Testis (tissue), 3 donors: ENCODE measurements around the gene GPR146. TPM values are rescaled to one million over a fixed set of nuclear protein-coding genes. Genes with fewer than 3 reads are reported as not detected.

Source experiments
- DNase-seq: peaks from one replicate; pipeline ENCODE4 v3.0.0-alpha.2; 2019
- H3K27ac ChIP-seq, 2 donors: fragments of 200-600 bp; sonication (generic); one replicate each; pipeline ENCODE4 v1.5.1; 2019
- H3K27me3 ChIP-seq: fragments of 200-600 bp; sonication (generic); one replicate; pipeline ENCODE4 v1.5.1; 2019
- H3K36me3 ChIP-seq: fragments of 200-600 bp; sonication (generic); one replicate; pipeline ENCODE4 v1.5.1; 2017; ENCODE audit warnings: low read depth; ENCODE audit errors: missing control alignments
- H3K4me1 ChIP-seq: fragments of 200-600 bp; sonication (generic); one replicate; pipeline ENCODE4 v1.5.1; 2019
- H3K4me3 ChIP-seq, 2 donors: fragments of 200-600 bp; sonication (generic); one replicate each; pipeline ENCODE4 v1.5.1; 2017 to 2019
- H3K9me3 ChIP-seq: fragments of 200-600 bp; sonication (generic); one replicate; pipeline ENCODE4 v1.5.1; 2017
- POLR2A ChIP-seq: fragments of 450-650 bp; IDR thresholded peaks from one replicate; pipeline ENCODE4 v1.6.1; 2017; ENCODE audit warnings: antibody characterized with exemption, mild to moderate bottlenecking, moderate library complexity
- WGBS, 2 donors: methylation state at CpG; one replicate each; pipeline ENCODE4 v1.1.5; 2018; 5-methylcytosine and 5-hydroxymethylcytosine counted together
- intact Hi-C: fragments of 100-400 bp; cut with DNase I; formaldehyde crosslinking; loops from one replicate; pipeline ENCODE4 v1.15.1; 2023; ENCODE audit warnings: low total_unique reads
- polyA plus RNA-seq: library from polyadenylated mRNA; stranded (reverse); fragments of 350-450 nt; fragmentation: Illumina TruSeq; extraction: RNeasy Lipid Tissue Mini Kit (QIAGEN cat#74804); gene quantifications from one replicate; pipeline ENCODE4 v1.2.3, GENCODE V29; 2014; ENCODE audit warnings: low read depth, low replicate concordance; ENCODE audit not compliant: insufficient read depth
- total RNA-seq, 2 donors: library from RNA; depleted of rRNA; stranded (reverse); fragments of >200 nt; gene quantifications; one replicate each; pipeline ENCODE4 v1.2.3, GENCODE V29; 2016
- TF ChIP-seq, protein P1 (sequence below), 3 experiments: fragments of 450-650 bp in 2 of 3; fragments of 200-600 bp in 1 of 3; sonication (generic) in 1 of 3; IDR thresholded peaks; one replicate each; pipeline ENCODE4 v1.5.1; 2016 to 2019; ENCODE audit warnings: antibody characterized with exemption in 3 of 3, mild to moderate bottlenecking in 2 of 3, moderate library complexity in 1 of 3

GPR146 gene
- total and polyA plus RNA-seq, 3 donors from 2014 or later = 5.3 to 14.4 (median 14.2) TPM

DNA sequence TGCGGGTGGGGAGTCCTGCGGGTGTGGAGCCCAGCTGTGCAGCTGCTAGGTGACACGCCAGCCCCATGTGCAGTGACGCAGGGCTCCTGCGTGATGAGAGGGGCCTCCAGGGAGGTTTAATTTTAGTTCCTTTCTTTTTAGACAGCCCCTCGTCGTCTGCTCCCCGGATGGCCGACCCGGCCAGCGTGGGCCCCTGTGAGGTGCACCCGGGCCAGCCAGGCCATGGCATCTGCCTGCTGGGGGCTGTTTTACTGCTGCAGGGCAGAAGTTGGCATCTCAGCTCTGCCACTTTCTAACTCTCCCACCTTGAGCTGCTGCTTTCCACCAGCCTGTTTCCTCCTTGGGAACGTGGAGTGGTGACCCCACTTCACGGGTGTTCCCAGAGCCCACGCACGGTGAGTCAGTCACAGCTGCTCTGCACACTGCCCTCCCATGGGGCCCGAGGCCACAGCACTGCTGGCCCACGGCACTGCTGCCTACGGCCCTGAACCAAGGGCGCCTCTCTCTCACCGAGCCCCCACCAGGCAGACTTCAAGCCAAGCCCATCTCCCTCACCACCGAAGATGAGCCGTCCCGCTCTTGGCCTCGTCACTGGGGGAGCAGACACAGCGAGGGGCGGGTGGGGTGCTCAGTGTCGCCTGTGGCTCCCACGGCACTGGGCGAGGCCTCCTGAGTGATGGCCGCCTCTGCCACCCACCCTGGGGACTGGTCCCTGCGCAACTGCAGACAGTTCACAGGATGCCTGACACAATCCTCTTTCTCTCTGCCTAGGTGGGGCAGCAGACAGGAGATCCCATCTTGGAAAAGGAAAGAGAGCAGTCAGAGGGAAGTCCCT, 40.1 kb upstream of the GPR146 start:
- Histone ChIP-seq H3K36me3 (no peaks in the 10 kb centered on the region), H3K4me1 (no peaks in the 10 kb centered on the region), H3K27ac (no peak overlapping the region), H3K4me3 (no peak overlapping the region), H3K9me3 (no peaks in the 10 kb centered on the region), H3K27me3 (no peaks in the 10 kb centered on the region)
- intact Hi-C loops = no loop called here
- no peak for DNase-seq
- 82 to 84% methylated on average over 24 to 32 of the region's 32 CpGs for WGBS, 2 donors
- TF ChIP-seq, protein P1, sequence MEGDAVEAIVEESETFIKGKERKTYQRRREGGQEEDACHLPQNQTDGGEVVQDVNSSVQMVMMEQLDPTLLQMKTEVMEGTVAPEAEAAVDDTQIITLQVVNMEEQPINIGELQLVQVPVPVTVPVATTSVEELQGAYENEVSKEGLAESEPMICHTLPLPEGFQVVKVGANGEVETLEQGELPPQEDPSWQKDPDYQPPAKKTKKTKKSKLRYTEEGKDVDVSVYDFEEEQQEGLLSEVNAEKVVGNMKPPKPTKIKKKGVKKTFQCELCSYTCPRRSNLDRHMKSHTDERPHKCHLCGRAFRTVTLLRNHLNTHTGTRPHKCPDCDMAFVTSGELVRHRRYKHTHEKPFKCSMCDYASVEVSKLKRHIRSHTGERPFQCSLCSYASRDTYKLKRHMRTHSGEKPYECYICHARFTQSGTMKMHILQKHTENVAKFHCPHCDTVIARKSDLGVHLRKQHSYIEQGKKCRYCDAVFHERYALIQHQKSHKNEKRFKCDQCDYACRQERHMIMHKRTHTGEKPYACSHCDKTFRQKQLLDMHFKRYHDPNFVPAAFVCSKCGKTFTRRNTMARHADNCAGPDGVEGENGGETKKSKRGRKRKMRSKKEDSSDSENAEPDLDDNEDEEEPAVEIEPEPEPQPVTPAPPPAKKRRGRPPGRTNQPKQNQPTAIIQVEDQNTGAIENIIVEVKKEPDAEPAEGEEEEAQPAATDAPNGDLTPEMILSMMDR (IDR thresholded peaks at IDR 0.05) = no peak
- no peak for TF ChIP-seq POLR2A

DNA sequence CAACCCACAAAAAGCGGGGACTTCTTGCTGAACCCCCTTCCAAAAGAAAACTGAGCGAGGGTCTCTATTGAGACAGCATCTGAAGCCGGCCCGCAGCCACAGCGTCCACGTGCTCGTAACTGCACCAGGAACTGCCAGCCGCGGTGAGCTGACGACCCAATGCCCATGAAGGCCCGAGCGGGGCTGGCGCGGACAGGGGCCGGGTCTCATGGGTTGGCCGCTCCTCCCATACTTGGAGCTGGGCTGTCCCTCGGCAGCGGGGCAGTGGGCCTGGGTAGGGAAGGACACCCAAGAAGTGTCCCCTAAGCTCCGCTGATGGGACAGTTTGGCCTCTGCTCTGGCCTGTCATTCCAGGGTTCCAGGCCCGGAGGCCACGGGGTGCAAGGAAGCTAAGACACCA, 39.0 kb upstream of the GPR146 start:
- Histone ChIP-seq H3K9me3 (no peaks in the 10 kb centered on the region), H3K36me3 (no peaks in the 10 kb centered on the region), H3K27me3 (no peaks in the 10 kb centered on the region), H3K4me3 (no peak overlapping the region), H3K27ac (no peak overlapping the region), H3K4me1 (no peaks in the 10 kb centered on the region)
- intact Hi-C loops = no loop called here
- TF ChIP-seq POLR2A = no peak
- TF ChIP-seq, protein P1 (IDR thresholded peaks at IDR 0.05) = no peak
- DNase-seq = no peak
- WGBS, 2 donors = 92 to 95% methylated on average over 16 to 20 of the region's 21 CpGs

GRCh38 chr7:1007901-1008300, 36.4 kb upstream of the GPR146 start:
- TF ChIP-seq, protein P1 (IDR thresholded peaks at IDR 0.05) = no peak
- TF ChIP-seq POLR2A = no peak
- no peak overlapping the region for H3K4me3 ChIP-seq
- no peaks in the 10 kb centered on the region for H3K36me3 ChIP-seq
- DNase-seq = no peak
- intact Hi-C loops = no loop called here
- 89% methylated on average over 9 of the region's 15 CpGs; no CpG with 5 or more reads in 1 of the 2 donors for WGBS, 2 donors
- no peaks in the 10 kb centered on the region for H3K27me3 ChIP-seq
- no peaks in the 10 kb centered on the region for H3K9me3 ChIP-seq
- H3K4me1 ChIP-seq = no peaks in the 10 kb centered on the region
- H3K27ac ChIP-seq = no peak overlapping the region

DNA sequence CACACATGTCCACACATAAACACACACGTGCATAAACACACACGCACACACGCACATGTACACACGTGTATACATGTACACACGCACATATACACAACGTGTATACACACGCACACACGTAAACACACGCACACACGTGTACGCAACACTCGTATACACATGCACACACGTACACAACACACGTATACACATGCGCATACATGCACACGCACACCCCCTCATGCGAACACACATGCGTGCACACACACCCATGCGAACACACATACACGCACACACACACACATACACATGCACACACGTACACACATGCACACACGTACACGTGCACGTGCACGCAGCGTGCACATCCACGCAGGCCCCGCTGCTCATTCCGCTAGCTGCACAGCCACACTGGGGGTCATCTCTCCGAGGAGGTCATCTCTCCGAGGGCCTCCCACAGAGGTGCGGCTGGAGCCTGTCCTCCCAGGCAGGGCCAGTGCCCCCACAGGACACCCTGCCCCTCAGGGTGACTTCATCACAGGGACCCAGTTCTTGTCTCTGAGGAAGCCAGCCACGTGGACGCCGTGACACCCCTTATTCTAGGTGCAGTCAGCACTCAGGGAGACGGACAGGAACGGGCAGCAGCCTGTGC, 35.5 kb upstream of the GPR146 start:
- TF ChIP-seq, protein P1 (IDR thresholded peaks at IDR 0.05) = no peak
- TF ChIP-seq POLR2A = no peak
- H3K27ac ChIP-seq = no peak overlapping the region
- H3K36me3 ChIP-seq = no peaks in the 10 kb centered on the region
- no peaks in the 10 kb centered on the region for H3K27me3 ChIP-seq
- H3K4me3 ChIP-seq = no peak overlapping the region
- DNase-seq = no peak
- WGBS, 2 donors = 87 to 88% methylated on average over 30 to 37 of the region's 37 CpGs
- intact Hi-C loops = no loop called here
- no peaks in the 10 kb centered on the region for H3K9me3 ChIP-seq
- H3K4me1 ChIP-seq = no peaks in the 10 kb centered on the region
